B cell (primary cell): ENCODE measurements around the gene MTMR6. TPM values are rescaled to one million over a fixed set of nuclear protein-coding genes. Genes with fewer than 3 reads are reported as not detected.

ENCODE experiments used
- ATAC-seq: fragments of 200-7000 bp; cut with Tn5 transposase; one replicate; pipeline ENCODE4 v1.10.0; 2021; ENCODE audit warnings: low read depth, mild to moderate bottlenecking, moderate number of reproducible peaks, moderate library complexity
- CTCF ChIA-PET: fragments of 350-600 bp; sonication (Branson Sonifier 250); formaldehyde crosslinking; loops from one replicate; lab custom pipeline; 2021; ENCODE audit warnings: antibody characterized with exemption, inconsistent platforms; lab: Charles Lee
- POLR2A ChIA-PET: fragments of 350-600 bp; sonication (Branson Sonifier 250); formaldehyde crosslinking; loops from one replicate; lab custom pipeline; 2021; ENCODE audit warnings: antibody characterized with exemption; lab: Charles Lee
- DNase-seq: peaks from one replicate; pipeline ENCODE4 v3.0.0; 2013
- H2AFZ ChIP-seq: 2 replicates; pipeline ENCODE4 v1.6.1; 2012; ENCODE audit warnings: mild to moderate bottlenecking, low read depth, low read length; ENCODE audit not compliant: insufficient read depth, poor library complexity, severe bottlenecking
- H3K27ac ChIP-seq, 2 donors: 1 replicate in 1 of 2; 2 replicates in 1 of 2; pipeline ENCODE4 v1.5.1; 2012 to 2013; ENCODE audit warnings: low read length in 2 of 2, mild to moderate bottlenecking in 2 of 2, moderate library complexity in 1 of 2
- H3K27me3 ChIP-seq, 4 experiments: fragments of 200-600 bp in 1 of 4; sonication (generic) in 1 of 4; replicated peaks in 1 of 4; 1 replicate in 2 of 4; 2 replicates in 2 of 4; pipeline versions ENCODE4 v1.6.1 to v1.7.0; 2013 to 2016; ENCODE audit warnings: low read length in 3 of 4, mild to moderate bottlenecking in 2 of 4, mixed read lengths in 1 of 4, moderate library complexity in 1 of 4; ENCODE audit not compliant: insufficient read depth in 4 of 4, control insufficient read depth in 3 of 4; ENCODE audit errors: control extremely low read depth in 1 of 4
- H3K36me3 ChIP-seq, 2 experiments: replicated peaks in 1 of 2; 1 replicate in 1 of 2; 2 replicates in 1 of 2; pipeline versions ENCODE4 v1.6.1 to v1.7.1; 2013; ENCODE audit warnings: low read length in 1 of 2; ENCODE audit not compliant: insufficient read depth in 2 of 2, control insufficient read depth in 1 of 2; ENCODE audit errors: control extremely low read depth in 1 of 2, extremely low read depth in 1 of 2
- H3K4me1 ChIP-seq, 2 donors: fragments of 200-600 bp in 1 of 2; sonication (generic) in 1 of 2; 1 replicate in 1 of 2; 2 replicates in 1 of 2; pipeline versions ENCODE4 v1.5.1 to v1.6.1; 2013 to 2017; ENCODE audit warnings: low read length in 2 of 2; ENCODE audit not compliant: control insufficient read depth in 2 of 2, insufficient read depth in 2 of 2
- H3K4me2 ChIP-seq: replicated peaks from 2 replicates; pipeline ENCODE3; 2012; ENCODE audit warnings: mild to moderate bottlenecking, low read depth, low read length; ENCODE audit not compliant: poor library complexity, severe bottlenecking
- H3K4me3 ChIP-seq, 5 experiments: fragments of 200-600 bp in 1 of 5; sonication (generic) in 1 of 5; 1 replicate in 3 of 5; 2 replicates in 2 of 5; pipeline versions ENCODE4 v1.5.1 to v1.7.0; 2011 to 2016; ENCODE audit warnings: low read length in 4 of 5, mild to moderate bottlenecking in 4 of 5, low read depth in 2 of 5, control low read depth in 1 of 5, moderate library complexity in 1 of 5; ENCODE audit not compliant: insufficient read depth in 1 of 5; ENCODE audit errors: control extremely low read depth in 1 of 5, extremely low read depth in 1 of 5
- H3K79me2 ChIP-seq: fragments of 200-600 bp; sonication (generic); one replicate; pipeline ENCODE4 v1.6.0; 2016; ENCODE audit warnings: low read length; ENCODE audit not compliant: control insufficient read depth, insufficient read depth
- H3K9ac ChIP-seq: fragments of 200-600 bp; sonication (generic); 2 replicates; pipeline ENCODE4 v1.6.1; 2017; ENCODE audit warnings: mild to moderate bottlenecking, low read length, moderate library complexity
- H3K9me3 ChIP-seq, 3 donors: one replicate each; pipeline versions ENCODE4 v1.6.1 to v1.7.1; 2013; ENCODE audit warnings: low read length in 2 of 3; ENCODE audit not compliant: control insufficient read depth in 2 of 3, insufficient read depth in 1 of 3; ENCODE audit errors: control extremely low read depth in 1 of 3
- H4K20me1 ChIP-seq: 2 replicates; pipeline ENCODE4 v1.6.0; 2012; ENCODE audit warnings: mild to moderate bottlenecking, low read length; ENCODE audit not compliant: insufficient read depth, control insufficient read depth, poor library complexity, severe bottlenecking
- H3K27ac Mint-ChIP-seq: one replicate; pipeline ENCODE4 v1.8.0; 2021; ENCODE audit warnings: mixed read lengths
- H3K27me3 Mint-ChIP-seq: one replicate; pipeline ENCODE4 v1.8.0; 2021; ENCODE audit warnings: mixed read lengths
- H3K4me1 Mint-ChIP-seq: one replicate; pipeline ENCODE4 v1.8.0; 2021; ENCODE audit warnings: mixed read lengths
- H3K4me3 Mint-ChIP-seq: one replicate; pipeline ENCODE4 v1.8.0; 2021; ENCODE audit warnings: mixed read lengths
- H3K9me3 Mint-ChIP-seq: one replicate; pipeline ENCODE4 v1.8.0; 2022; ENCODE audit warnings: mixed read lengths; ENCODE audit not compliant: insufficient read depth
- EZH2 ChIP-seq: IDR thresholded peaks from 2 replicates; pipeline ENCODE4 v1.6.1; 2012; ENCODE audit warnings: borderline replicate concordance, low read depth, mild to moderate bottlenecking, moderate library complexity, low read length; ENCODE audit not compliant: insufficient read depth, poor library complexity, severe bottlenecking
- WGBS: methylation state at CpG from one replicate; pipeline ENCODE4 v1.1.5; 2013; ENCODE audit warnings: missing lambda C conversion rate; ENCODE audit not compliant: insufficient coverage; 5-methylcytosine and 5-hydroxymethylcytosine counted together
- intact Hi-C: fragments of 100-400 bp; cut with micrococcal nuclease; formaldehyde crosslinking; loops from one replicate; pipeline ENCODE4 v1.10.0; 2022
- polyA plus RNA-seq: library from polyadenylated mRNA; depleted of rRNA; stranded (reverse); fragments of >200 nt; gene quantifications from 2 replicates; pipeline ENCODE4 v1.2.3, GENCODE V29; 2012
- total RNA-seq, 2 donors: library from RNA; stranded (reverse); fragments of 120-200 nt in 1 of 2; gene quantifications; 1 replicate in 1 of 2; 2 replicates in 1 of 2; pipeline versions ENCODE4 v1.2.3 to v1.2.4, GENCODE V29; 2013 to 2022
- TF ChIP-seq, protein P1 (sequence below): fragments of 200-600 bp; IDR thresholded peaks from one replicate; pipeline ENCODE4 v1.8.0; 2022; ENCODE audit warnings: antibody characterized with exemption, mild to moderate bottlenecking

Gene MTMR6
- total and polyA plus RNA-seq, 2 donors (not counting 1 experiment from before 2014, with no cell fraction given), result 3.7 to 21.4 TPM

DNA sequence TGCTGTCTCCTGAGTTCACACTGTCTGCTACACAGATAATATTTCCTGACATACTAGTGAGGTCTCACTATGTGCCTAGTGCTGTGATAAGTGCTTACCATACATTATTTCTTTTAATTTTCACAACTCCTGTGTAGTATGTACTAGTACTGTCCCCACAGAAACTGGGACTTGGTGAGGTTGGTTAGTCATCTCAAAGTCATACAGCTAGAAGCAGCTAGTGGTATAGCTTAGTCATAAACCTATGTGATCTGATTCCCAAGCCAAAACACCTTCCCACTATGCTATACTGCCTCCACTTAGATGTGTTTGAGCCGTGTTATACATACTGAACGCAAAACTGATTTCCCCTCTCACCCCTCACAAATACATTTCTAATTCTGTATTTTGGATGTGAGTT is 10.5 kb downstream of the MTMR6 start:
- intact Hi-C loops, result no loop called here

DNA sequence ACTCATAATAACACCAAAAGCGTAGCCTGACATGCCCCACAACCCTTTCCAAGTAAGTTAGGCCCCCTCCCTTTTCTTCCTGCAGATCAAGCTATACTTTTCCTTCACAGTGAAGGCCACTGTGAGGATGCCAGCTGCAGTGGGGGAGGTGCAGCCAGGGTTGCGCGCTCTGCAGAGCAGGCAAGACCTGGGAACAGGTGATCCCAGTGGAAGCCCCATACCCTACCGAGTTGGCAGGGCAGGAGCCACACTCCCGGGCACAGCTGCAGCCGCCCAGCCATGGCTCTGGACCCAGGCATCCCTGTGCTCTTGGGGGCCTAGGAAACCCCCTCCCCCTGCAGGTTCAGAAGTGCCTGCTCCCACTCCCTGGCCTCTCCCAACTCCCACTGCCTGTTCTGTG is 18.7 kb downstream of the MTMR6 start:
- CTCF ChIA-PET, result no interaction called here
- TF ChIP-seq EZH2, result no peak
- TF ChIP-seq, protein P1, sequence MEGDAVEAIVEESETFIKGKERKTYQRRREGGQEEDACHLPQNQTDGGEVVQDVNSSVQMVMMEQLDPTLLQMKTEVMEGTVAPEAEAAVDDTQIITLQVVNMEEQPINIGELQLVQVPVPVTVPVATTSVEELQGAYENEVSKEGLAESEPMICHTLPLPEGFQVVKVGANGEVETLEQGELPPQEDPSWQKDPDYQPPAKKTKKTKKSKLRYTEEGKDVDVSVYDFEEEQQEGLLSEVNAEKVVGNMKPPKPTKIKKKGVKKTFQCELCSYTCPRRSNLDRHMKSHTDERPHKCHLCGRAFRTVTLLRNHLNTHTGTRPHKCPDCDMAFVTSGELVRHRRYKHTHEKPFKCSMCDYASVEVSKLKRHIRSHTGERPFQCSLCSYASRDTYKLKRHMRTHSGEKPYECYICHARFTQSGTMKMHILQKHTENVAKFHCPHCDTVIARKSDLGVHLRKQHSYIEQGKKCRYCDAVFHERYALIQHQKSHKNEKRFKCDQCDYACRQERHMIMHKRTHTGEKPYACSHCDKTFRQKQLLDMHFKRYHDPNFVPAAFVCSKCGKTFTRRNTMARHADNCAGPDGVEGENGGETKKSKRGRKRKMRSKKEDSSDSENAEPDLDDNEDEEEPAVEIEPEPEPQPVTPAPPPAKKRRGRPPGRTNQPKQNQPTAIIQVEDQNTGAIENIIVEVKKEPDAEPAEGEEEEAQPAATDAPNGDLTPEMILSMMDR, result no peak
- peaks cover 4% of the 10 kb centered on the region for H3K4me1 Mint-ChIP-seq
- peaks cover 10 to 40% of the 10 kb centered on the region in 2 experiments for H3K36me3 ChIP-seq
- POLR2A ChIA-PET, result no interaction called here
- no peak overlapping the region for H3K4me3 ChIP-seq
- peaks cover 4% of the 10 kb centered on the region for H3K79me2 ChIP-seq
- intact Hi-C loops, result loop anchor here (5.0 kb wide), 1 partner anchor 34 kb away; the partner anchor contains the start of gene NUP58
- no peaks in the 10 kb centered on the region for H3K9me3 ChIP-seq
- H3K27me3 Mint-ChIP-seq, result no peaks in the 10 kb centered on the region
- H4K20me1 ChIP-seq, result no peaks in the 10 kb centered on the region
- no peaks in the 10 kb centered on the region for H3K27me3 ChIP-seq
- H3K27ac Mint-ChIP-seq, result no peak overlapping the region
- H3K4me1 ChIP-seq, result no peaks in the 10 kb centered on the region
- H3K4me2 ChIP-seq, result no peak overlapping the region
- no peaks in the 10 kb centered on the region for H3K9me3 Mint-ChIP-seq
- no peak overlapping the region for H2AFZ ChIP-seq
- WGBS, result 100% methylated on average over 2 of the region's 6 CpGs
- H3K4me3 Mint-ChIP-seq, result no peak overlapping the region
- no peak overlapping the region for H3K27ac ChIP-seq
- ATAC-seq, result no peak
- no peak overlapping the region for H3K9ac ChIP-seq
- no peak for DNase-seq

More for the DNA sequence above, 10.5 kb downstream of the MTMR6 start:
- no peak overlapping the region for H3K4me3 Mint-ChIP-seq
- Histone ChIP-seq H3K27me3 (no peaks in the 10 kb centered on the region), H3K9me3 (no peaks in the 10 kb centered on the region), H3K4me2 (no peak overlapping the region), H3K27ac (no peak overlapping the region), H2AFZ (no peak overlapping the region), H3K9ac (no peak overlapping the region), H3K4me1 (peaks cover 4% of the 10 kb centered on the region in 2 donors), H3K79me2 (peaks cover 54% of the 10 kb centered on the region), H3K36me3 (peaks cover 0 to 17% of the 10 kb centered on the region in 2 experiments), H3K4me3 (no peak overlapping the region), H4K20me1 (no peaks in the 10 kb centered on the region)
- ChIA-PET CTCF (interaction anchor here (1.8 to 2.2 kb wide), 2 partner anchors 10 kb away, joined by 3 to 6 read pairs; no protein-coding TSS in a partner anchor), POLR2A (no interaction called here)
- TF ChIP-seq EZH2, result no peak
- TF ChIP-seq, protein P1, result no peak
- WGBS, result no CpG with 5 or more reads among the region's 2 CpGs
- no peaks in the 10 kb centered on the region for H3K9me3 Mint-ChIP-seq
- H3K27me3 Mint-ChIP-seq, result no peaks in the 10 kb centered on the region
- peaks cover 34% of the 10 kb centered on the region for H3K4me1 Mint-ChIP-seq
- DNase-seq (no peak), ATAC-seq (no peak)
- no peak overlapping the region for H3K27ac Mint-ChIP-seq
